ENCODE measurements around the gene CDH4.

Gene CDH4

DNA sequence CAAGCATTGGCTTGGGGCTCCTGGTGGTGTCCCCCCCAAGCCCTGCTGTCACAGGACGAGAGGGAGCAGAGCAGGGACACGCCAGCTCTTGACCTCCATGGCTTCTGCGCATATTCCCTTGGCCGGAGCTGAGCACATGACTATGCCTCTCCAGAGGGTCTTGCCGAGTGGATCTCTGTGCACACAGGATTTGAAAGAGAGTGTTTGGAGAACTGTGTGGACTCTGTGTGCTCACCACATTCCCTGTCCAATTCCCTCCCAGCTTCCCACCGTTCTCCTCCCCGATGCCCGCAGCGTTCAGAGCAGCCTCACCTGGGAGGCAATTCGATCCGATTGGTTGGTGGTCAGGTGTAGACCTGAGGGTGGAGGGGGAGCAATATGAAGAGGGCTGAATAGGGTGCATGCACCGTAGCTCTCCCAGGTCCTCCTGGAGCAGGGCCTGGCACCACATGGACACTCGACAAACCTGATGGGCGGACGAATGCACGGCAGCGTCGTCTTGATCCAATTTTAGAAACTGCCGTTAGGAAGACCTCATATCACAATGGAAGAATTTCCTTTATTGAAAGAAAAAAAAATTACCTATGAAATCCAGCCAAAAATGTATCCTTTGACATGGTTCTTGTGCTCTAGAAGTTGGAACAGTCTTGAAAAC lies 287.8 kb downstream of the CDH4 start:
- DNase-seq: no peak

DNA sequence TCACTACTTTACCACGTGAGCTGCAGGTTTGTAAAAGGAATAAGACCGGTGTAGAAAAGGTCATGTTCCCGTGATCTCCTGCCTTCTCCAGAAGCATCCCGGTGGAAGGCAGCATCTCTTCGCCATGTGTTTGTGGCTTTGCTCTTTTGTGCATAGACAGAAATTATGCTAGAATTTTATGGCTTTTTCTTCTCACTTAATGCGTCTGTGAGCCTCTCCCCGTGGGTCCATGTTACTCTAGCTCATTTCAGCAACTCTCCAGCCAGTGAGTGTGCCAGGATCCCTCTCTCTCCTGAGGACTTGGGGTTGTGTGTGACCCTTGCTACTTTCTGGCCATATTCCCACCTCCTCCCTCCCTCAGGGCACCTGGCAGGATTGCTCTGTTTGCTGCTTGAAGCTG lies 289.5 kb downstream of the CDH4 start:
- DNase-seq: no peak

DNA sequence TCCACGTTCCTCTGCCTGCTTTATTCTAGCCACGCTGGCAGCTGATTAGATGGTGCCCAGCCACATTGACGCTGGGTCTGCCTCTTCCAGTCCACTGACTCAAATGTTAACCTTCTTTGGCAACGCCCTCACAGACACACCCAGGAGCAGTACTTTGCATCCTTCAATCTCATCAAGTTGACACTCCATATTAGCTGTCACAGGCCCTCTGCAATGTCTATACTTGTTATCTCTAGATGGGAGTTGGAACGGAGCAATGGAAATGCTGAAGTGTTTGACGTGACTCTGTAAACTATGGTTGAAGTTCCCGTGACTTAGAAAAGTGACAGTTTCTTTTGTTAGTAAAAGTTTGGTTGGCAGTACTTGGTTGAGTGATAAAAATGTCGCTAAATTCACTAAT lies 291.0 kb downstream of the CDH4 start:
- no peak for DNase-seq

DNA sequence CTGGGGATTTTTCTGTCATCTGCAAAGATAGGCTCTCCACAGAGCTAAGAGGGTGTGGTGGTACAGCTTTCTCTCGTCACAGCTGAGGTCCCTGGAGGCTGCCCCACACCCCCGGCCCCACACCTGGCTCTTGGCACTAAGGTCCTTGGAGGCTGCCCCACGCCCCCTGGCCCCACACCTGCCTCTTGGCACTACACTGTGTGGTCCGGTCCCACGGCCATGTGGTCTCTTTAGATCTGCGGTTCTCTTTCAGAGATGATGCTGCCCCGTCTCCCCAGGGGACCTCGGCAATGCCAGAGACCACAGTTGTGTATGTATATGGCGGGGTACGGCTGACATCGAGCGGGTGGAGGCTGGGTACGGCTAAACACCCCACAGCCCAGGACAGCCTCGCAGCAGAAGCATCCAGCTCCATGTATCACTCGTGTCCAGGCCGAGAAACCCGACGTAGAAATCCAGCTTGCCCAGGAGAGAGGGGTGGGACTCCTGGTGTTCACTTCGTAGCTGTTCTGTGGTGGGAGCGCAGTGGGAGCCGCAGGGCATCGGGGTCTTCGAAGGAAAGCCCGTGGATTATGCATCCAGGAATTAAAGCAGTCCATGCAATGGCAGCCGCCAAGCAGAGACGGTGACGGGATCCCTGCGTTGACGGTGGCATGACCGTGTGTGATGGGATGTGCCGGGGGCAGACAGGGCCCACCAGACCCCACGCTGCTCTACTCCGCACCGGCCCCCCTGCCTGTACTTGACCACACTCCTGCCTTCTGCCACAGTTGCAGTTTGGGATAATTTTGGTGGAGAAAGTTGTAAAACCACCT lies 292.1 kb downstream of the CDH4 start:
- DNase-seq: no peak

DNA sequence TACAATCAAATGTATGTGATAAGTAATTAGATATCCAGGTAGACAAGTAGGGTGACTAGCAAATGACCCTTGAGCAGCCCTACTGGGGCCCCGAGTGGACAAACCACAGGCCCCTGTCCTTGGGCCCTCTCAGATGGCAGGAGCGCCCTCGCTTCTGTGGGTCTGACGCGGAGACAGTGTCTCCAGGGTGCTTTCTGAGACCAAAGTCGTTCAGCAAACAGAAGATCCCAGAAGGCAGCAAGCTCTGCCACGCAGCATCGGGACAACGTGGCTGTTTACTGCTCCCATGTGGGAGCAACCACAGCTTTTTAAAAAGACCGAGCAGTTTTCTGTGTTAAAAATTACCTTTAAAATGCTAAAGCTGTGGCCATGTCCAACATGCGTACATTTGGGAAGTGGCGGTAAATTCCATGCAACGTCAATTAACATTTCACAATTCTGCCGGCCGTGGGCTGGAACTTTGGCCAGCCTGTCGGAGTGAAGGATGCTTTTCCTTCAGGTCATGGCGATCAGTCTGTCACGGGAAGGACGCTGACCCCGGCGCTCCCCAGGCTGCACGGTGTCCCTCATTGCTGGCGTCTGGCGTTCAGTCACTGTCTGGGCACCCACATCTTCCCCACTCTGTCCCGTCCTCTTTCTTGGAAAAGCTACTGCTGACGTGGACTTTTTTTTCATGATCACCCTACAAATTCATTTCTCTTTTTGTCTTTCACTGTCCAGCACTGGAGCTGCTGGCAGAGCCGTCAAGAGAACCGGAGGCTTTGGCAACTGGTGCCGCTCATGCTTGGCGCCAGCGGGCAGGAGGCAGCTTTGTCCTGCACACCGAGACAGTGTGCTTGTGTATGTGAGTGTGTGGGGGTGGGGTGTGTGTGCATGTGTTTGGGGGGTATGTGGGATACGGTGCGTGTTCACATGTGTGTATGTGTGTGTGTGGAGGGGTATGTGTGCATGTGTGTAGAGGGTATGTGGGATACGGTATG lies 293.1 kb downstream of the CDH4 start:
- DNase-seq: no peak

DNA sequence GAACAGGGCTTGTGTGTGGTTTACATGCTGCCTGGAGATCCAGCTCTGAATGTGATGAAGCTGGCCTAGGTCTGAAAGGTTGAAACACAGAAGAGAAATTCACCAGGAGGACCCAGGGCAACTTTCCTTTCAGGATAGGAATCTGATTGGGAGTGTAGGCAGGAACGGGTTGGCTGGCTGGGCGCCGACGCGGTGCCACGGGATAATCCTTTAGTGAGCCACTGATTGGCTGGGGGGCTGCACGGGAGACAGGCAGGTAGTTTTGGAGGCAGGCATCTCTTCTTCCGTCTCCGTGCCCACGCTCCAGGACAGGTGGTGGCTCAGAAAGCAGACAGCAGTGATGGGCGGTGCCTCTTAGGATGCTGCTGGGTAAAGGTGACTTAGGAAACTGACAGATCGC lies 294.6 kb downstream of the CDH4 start:
- no peak for DNase-seq

DNA sequence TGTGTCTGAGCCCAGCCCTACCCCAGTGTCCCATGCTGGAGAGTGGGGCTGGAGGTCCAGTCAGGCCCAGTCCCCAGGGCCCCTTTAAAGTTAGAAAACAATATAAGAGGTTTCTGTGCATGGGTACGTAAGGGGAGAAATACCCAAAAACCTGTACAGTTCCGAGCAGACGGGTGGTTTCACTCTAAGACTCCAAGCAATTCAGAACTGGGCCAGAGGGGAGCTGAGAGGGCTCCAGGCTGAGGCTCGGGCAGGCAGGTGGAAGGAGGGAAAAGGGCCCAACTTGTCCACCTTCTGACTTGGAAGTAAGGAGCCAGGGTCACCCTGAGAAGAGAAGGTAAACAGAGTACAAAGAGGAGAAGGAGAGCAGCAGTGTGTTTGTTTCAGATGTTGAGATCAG lies 296.0 kb downstream of the CDH4 start:
- no peak for DNase-seq

DNA sequence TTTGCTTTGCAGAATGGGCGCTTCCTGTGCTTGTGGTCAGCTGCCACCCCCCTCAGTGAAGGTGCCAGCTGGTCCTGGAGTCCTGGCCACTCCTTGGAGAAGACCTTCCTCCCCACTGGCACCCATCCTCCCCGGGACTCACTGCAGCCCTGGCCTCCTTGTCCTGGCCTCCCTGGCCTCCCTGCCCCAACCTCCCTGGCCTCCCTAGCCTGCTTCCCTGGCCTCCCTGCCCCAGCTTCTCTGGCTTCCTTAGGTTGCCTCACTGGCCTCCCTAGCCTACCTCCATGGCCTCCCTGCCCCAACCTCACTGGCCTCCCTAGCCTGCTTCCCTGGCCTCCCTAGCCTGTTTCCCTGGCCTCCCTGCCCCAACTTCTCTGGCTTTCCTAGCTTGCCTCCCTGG lies 297.8 kb downstream of the CDH4 start:
- no peak for DNase-seq

DNA sequence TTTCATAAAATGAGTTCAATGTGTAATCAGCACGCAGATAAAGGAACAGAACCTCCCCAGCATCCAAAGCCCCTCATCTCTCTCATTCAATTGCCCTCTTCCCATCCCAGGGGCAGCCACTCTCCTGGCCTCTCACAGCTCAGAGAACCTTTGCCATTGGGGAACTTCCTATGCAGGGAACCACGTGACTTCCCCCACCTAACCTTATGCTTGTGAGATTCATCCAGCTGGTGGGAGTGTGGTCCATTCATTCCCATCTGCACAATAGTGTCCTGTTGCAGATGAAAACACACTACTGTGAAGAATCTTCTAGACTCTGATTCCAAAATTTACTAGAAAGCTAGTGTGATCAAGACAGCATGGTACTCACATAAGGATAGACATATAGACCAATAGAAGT lies 299.3 kb downstream of the CDH4 start:
- no peak for DNase-seq

DNA sequence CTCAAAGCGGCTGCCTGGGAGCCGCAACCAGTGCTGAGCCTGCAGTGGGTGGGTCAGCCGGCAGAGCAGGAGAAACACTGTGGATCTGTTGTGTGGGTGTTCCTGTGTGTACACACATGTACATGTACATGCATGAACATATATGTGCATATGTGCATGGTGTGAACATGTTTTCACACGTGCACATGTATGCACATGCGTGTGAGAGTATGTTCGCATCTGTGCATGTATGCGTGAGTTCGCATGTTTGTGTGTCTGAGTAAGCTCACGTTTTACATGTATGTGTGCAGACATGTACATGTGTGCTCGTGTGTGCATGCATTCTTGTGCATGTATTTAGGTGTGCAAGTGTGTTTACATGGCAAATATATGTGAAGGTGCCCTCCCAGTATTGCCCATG lies 302.6 kb downstream of the CDH4 start:
- DNase-seq: no peak

DNA sequence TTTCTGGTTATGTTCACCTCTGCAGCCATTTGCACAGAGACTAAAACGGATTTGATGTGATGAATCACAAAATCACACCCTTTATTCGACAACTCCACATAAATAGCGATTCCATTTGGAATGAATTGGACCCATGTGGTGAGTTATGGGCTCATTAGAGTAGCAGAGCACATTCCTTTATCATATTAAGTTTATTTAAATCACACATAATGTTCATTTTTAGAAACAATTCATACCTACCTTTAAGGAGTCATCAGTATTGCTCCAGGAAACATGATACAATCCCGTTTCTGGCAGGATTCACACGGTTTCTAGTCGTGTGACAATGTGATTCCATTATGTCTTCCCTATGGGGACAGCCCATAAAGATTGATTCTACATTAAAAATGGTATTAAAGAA lies 303.5 kb downstream of the CDH4 start:
- no peak for DNase-seq

DNA sequence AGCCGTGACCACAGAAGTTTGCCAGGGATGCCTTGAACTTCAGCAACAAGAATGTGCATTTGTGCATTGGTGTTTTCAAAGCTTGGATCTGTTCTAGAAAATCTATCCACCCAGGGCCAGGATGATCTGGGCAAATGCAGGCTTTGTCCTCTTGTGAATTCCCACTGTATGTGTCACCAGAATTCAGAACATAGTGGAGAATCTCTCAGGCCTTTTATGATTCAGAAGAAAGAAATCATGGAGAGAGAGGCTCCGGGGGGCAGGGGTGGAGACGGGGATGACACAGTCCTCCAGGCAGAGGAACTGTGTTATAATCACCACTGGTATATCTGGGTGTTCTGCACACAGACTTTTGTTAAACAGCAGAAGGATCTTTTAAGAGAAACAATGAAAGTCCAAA lies 304.1 kb downstream of the CDH4 start:
- DNase-seq: no peak

DNA sequence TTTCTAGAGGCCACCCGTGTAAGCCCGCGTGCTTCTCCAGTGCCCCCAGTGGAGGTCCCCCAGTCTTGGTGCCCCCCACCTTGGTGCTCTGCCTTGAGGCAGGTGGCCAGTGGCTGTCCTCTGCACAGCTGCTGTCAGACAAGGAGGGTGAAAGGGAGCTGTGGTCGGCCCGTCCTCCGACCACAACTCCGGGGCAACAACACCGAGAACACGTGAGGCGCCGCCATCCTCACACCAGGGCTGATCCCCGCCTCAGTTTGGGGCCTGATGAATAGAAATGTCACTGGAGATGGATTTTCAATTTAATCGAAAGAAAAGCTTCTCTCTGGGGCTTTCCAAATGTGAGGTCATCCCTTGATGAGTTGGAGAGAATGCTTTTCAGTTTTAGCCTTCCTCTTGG lies 304.6 kb downstream of the CDH4 start:
- no peak for DNase-seq

DNA sequence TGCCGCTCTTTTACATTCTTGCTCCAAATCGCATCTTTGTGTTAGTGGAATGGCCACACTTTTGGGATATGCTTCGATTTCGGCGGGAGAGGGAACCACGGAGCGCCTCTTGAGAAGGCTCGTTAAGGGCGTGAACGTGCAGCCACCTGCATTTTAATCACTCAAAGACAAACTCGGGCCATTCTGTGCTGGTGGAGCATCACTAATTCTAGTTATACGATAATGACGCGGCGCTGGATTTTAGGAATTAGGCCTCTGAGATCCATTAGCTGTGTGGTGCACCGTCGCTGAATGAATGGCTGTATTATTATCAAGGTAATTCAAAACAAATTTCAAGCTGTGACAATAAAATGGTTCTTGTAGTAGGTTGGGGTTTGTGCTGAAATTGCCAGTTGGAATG lies 305.6 kb downstream of the CDH4 start:
- DNase-seq: no peak

DNA sequence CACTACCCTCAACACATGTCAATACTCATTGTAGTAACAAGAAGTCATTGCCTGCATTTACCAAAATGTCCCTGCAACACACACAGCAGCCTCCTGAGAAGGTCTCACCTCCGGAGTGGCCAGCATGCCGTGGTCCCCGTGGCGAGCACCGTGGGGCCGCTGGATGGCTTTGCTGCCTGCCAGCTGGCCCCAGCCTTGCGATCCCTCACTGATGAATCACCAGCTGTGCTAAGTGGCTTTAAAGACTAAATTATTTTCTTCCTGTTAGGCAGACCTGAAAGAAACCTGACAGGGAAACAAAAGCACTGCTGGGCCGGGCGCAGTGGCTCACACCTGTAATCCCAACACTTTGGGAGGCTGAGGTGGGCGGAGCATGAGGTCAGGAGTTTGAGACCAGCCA lies 306.7 kb downstream of the CDH4 start:
- DNase-seq: no peak

DNA sequence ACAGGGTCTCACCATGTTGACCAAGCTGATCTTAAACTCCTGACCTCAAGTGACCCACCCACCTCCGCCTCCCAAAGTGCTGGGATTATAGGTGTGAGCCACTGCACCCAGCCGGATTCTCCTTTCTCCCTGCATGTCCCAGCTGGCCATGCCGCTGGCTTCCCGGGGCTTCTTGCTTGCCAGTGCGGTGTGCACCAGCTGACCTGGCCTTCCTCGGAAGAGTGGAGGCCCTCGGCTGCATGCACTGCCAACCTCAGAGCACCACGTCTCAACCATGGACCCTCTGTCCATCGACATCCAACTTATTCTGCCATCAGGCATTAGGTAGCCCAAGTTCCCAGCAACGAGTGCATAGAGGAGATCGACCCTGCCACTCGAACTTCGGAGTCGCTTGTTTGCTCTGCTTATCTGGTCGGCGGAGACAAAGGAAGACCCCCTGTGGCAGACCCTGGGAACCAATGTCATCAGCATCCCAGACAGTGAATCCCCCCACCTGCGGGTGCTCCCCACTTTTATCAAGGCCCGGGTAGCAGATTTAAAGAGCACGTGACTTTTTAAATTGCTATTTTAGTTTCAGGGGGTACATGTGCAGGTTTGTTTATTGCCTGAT lies 307.8 kb downstream of the CDH4 start:
- no peak for DNase-seq

DNA sequence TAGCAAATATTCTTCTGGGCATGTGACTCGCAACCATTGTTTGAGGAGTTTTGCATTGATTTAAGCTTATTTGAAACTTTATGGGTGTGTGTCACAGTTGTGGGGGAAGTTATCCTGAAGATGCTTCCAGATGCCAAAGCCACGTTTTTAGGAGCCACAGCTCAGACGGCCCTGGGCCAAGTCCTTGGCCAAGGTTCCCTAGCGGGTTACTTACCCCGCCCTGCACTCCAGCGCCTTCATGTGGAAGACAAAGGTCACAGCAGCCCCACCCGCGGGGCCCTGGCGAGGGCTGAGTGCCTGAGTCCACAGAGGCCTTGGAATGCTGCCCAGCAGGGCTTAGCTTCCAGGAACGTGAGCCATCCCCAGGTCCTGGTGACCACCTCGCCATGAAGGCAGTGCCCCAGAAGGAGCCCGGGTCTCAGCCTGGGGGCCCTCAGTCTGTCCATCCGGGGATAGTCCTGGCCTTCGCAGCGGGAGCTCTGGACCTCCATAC lies 308.3 kb downstream of the CDH4 start:
- DNase-seq: no peak

DNA sequence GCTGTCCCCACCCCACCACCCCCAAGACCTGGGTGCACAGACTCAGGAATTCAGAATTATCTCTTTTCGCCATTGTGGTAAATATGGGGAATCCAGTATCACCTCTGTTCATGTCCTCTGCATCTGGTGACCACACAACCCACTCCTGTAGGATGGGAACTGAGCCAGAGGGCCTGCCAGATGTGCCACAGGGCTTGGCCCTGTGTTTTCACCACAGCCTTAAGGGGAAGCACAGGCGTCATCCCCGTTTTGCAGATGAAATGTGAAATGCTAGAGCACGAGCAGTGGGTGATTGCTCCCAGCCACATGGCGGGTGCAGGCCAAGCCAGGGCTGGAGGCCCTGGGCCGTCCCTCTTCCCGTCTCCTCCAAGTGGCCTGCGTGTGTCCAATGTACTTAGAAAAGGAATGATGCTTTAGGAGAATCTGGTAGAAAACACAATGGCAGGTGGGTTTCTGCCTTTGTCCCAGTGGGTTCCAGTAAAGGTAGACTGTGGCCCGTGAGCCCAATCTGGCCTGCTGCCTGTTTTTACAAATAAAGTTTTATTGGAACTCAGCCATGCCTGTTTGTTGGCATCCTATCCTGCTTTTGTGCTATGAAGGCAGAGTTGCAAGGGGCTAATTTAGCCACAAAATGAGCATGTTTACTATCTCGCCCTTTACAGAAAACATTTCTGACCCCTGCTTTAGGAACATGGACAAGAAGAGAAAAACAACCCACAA lies 309.2 kb downstream of the CDH4 start:
- no peak for DNase-seq

DNA sequence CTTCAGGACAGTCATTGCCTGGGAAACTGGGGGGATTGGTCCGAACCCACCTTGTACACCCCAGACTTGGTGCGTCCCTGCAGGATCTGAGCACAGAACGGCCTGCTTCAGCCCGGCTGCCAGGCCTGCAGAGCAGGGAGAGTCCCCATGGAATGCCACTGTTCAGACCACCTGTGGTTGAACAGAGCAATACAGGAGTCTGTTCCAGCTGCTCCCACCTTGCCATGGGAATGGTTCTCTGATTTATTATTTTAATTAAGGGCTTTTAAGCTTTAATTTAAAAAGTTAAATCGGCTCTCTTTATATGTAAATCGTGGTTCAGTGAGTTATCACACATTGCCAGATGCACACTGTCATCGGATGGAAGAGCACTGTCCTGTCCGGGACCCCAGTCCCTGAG lies 310.4 kb downstream of the CDH4 start:
- DNase-seq: no peak

DNA sequence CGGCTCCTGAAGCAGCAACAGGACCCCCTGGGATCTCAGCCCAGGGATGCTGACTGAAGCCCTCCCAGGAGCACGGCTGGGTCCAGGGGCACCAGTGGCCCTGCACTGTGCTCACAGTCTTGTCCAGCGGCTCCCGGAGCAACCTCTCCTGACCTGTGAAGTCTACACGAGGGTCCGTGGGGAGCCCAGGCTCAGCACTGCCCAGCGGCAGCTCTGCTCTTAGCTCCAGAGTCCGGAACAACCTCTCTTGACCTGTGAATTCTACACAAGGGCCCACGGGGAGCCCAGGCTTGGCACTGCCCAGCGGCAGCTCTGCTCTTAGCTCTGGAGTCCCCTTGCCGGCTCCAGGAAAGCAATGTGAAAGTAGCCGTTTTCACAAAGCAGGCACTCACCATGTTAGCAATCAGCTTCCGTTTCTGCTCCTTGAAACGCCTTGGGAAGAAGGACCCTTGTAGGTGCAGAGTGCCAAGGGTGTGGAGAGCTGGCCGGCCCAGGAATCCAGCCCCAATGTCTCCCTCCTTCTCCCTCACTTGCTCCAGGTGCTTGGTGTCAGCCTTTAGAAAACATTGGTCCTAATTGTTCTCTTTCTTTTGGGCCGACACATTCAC lies 310.9 kb downstream of the CDH4 start:
- no peak for DNase-seq

DNA sequence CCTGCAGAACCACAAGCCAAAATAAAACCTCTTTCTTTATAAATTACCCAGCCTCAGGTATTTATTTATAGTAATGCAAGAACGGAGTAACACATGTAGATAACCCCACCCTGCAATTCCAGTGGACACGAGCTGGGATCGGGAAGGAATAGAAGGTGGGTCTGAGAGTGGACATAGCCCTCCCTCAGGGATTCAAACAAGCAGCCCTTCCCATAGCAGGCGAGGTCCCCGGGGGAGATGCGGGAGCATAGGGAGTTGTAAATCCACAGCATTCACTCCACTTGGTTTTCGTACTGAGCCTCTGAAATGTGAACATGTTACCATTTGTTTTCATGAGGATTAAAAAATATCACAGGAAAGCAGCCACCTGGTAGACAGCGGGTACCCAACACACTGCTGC lies 312.6 kb downstream of the CDH4 start:
- no peak for DNase-seq

DNA sequence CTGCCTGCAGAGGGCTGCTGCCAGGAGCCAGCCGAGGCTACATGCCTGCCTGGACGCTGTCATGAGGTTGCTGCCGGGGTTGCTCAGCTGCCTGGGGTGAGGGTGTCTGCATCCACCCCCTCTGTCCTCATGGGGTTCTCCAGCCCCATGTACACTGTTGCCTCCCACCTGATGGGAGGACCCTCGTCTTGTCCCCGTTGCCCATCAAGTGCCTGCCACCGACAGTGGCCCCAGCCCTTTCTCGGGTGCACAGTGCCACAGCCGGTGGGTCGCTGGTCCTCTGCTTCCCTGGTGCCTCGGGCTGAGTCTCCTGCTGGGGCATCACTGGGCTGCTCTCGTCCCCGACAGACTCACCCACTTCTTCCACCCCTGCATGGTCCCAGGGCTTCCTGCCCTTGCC lies 313.7 kb downstream of the CDH4 start:
- DNase-seq: no peak

All from inflammatory macrophage (primary cell).